HG03095 (cell line): ENCODE results near the gene HRH4.

ENCODE experiments used
- ATAC-seq: cut with Tn5 transposase; IDR thresholded peaks from one replicate; pipeline ENCODE4 v1.9.1; 2021; ENCODE audit warnings: moderate library complexity; ENCODE audit not compliant: unreplicated experiment

HRH4 gene

DNA sequence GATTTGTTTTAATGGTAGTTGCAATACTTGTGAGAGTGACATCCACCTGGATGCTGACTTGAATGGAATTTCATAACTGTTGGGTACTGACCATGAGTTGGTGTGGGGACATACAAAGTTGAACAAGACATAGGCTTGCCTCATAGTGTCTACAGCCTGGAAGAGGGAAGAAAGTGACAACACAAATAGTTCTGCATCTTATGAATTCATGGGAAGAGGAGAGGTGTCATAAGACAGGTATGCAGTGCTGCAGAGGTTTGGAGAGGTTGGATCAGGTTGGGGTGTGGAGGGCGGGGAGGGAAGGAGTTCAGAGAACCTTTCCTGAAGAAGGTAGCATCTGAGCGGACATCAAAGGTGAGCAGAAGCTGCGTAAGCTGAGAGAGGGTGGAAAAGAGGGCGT, 44.0 kb downstream of the HRH4 start:
- ATAC-seq = no peak

DNA sequence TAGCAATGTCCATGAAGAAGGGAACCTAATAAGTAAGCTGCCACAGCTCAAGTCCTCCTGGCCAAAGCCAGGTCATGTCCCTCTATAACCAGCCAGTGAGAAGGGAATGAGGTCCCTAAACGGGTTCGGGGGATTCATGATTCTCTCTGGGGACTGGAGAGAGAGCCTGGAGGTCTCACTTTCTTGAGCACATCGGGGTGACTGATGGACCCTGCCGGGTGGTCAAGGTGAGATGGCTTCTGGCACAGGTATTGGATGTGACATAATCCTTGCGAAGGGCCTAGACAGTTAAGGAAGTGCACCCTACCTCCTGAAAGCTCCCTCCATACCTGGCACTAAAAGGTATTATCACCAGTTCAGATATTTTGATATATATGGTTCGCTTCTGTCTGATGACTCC, 45.7 kb downstream of the HRH4 start:
- no peak for ATAC-seq

DNA sequence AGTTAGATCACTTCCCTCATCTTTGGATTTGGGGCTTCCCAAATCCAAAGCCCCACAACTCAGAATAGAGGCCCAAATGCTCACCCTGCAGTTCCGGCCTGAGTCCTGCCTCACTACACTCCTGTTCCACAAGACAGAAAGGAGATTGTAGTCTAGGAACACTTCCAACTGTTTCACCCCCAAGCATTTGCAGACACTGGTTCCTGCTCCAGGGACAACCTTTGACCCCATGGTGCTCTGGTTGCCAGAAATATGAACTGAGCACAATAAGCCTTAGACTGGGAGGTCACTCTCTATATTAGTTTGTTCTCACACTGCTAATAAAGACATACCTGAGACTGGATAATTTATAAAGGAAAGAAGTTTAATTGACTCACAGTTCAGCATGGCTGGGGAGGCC, 49.0 kb downstream of the HRH4 start:
- no peak for ATAC-seq

DNA sequence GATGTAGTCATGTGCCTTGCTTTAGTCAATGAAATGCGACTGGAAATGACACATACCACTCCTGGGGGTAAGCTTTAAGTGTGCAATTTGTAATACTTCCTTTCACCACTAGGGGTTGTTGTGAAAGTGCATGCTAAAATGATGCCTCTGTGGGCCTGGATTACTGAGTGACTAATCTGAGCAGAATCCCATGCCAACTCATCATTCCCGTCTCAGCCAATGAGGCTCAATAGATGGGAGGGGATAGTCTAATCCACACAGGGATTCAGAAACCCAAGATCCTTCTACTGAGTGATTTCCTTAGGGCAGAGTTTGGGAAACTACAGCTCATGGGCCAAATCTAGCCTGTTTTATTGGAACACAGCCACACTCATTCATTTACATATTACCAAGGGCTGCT, 54.0 kb downstream of the HRH4 start:
- no peak for ATAC-seq

DNA sequence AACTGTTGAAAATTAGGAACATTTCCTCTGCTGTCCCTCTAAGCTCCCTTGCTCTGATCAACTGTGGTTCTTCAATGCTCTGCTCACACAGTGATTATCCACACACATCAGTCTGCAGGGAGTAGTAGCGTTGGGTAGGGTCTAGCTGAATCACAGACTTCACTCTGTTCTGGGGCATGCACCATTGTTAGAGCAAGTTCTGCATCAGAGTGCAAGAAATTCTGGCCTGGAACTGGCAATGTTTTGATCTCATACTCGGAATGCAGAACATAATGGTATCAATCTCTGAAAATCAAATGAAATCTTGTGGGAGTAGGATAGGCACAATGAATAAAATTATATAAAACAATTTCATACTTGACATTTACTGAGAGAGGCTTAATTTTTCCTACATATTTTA, 55.3 kb downstream of the HRH4 start:
- no peak for ATAC-seq

DNA sequence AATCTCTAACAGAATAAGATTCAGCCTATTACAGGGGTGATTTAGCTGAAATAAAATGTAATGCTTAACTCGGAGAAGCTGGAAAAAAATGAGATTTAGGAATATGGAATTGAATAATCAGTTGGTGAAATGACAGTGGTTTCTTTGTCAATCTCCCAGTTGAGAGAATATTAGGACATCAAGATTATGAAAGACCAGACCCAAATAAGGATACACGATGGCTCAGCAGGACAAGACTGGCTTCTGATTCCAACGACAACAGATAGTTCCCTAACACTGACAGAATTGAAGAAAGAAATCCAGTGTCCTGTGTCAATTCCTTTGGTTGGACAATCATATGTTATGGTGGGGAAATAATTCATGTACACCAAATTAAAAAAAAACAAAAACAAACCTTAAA, 55.8 kb downstream of the HRH4 start:
- no peak for ATAC-seq

DNA sequence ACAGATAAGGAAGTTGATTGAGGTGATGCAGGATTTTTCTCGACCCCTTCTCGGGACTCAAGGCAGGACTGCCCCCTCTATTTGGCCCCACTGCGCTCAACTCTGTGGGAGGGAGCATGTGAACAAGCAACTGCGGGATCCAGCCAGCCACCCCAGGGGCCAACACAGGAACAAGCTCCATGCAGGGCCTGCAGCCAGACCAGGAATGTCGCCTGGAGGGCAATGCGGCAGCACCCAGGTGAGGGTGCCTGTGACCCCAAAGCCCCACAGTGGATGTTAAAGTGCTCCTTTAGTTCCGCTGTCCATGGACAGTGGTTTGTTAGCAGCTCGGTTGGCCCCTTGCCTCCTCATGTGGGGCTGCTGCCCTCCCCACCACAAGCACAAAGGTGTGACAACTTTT, 57.1 kb downstream of the HRH4 start:
- ATAC-seq = no peak

DNA sequence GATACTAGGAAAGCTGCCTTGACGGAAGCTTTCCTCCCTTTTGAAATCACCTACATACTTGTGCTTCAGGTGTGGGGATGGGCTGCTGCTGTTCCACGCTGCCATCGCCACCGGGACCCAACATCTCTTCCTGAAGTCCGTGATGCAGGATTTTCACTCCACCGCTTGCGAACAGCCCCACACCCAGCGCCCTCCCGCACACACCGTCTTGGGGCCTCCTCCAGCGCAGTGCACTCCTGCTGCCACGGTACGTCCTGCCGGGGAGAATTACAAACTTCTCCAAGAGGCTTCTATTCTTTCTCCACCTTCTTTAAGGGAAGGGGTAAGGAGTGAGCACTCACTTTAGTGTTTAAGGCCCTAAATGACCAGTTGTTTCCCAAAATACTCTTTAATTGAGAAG, 58.2 kb downstream of the HRH4 start:
- ATAC-seq = no peak
